PC-9 (cell line): Measurements from ENCODE around the gene UTP18.

Experiments used
- CTCF ChIP-seq: fragments of 200-600 bp; sonication (generic); conservative IDR thresholded peaks from 2 replicates; pipeline ENCODE4 v1.6.1; 2017; ENCODE audit warnings: mixed run types, antibody characterized with exemption, mild to moderate bottlenecking, moderate library complexity
- EZH2 ChIP-seq: fragments of 200-600 bp; sonication (generic); IDR thresholded peaks from 2 replicates; pipeline ENCODE4 v1.8.0; 2017; ENCODE audit warnings: antibody characterized with exemption, low read depth

GRCh38 chr17:51244041-51244440 is 16.3 kb upstream of the UTP18 start:
- TF ChIP-seq CTCF (no peak), EZH2 (no peak)
